ENCODE measurements around the gene DDI2. TPM values are rescaled to one million over a fixed set of nuclear protein-coding genes. Genes with fewer than 3 reads are reported as not detected.

DDI2 gene
- total RNA-seq (10 to 100 TPM; 27.5 to 31.1 TPM), total RNA-seq (49.6 to 114 reads per million in 2 donors)

DNA sequence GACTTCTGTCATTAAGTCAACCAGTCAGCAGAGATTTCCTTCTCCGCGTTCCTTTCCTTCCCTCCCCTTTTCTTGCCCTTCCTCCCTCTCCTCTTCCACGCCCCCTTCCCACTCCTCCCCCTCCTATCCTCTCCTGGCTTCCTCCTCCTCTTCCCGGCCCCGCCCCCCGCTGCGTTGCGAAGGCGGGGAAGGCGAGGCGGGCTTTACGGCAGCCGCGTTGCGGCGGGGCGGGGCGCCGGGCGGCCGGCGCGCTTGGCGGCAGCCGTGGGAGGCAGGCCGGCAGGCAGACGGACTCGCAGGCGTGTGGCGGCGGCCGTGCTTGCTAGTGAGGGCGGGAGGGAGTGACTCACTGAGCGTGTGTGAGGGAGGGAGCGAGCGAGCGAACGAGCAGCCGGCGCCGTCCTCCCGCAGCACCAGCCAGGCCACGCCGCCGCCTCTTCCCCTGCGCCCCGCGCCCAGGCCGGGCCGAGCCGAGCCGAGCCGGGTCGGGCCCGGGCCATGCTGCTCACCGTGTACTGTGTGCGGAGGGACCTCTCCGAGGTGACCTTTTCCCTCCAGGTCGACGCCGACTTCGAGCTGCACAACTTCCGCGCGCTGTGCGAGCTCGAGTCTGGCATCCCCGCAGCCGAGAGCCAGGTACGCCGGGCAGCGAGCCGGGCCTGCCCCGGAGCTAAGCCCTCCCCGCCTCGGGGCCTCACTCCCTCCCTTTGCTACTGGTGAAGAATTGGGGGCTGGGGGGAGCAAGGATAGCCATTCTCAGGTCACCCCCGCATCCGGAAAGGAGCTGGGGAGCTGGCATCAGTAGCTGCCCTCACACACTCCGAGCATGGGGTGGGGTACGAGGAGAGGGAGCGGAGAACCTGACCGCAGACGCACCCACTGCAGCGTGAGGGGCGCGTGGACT, at the start of gene DDI2:
DDI2 (plus strand) TSS at position 286 of the 904 bp plus-strand sequence; CDS start at position 499, 213 bp downstream.
- DNase-seq = peak; percentile 89 to 98 (median 97)
- Mint-ChIP-seq H3K27me3 (no peaks in the 10 kb centered on the region), H3K36me3 (ENCODE audit: low read depth) (no peaks in the 10 kb centered on the region), H3K4me1 (peaks cover 32% of the 10 kb centered on the region), H3K4me3 (peak within 1 kb of the TSS; percentile 91), H3K27ac (peak within 1 kb of the TSS; percentile 91)
- no peaks in the 10 kb centered on the region for H3K9me3 ChIP-seq (ENCODE audit: control insufficient read depth, low read length, poor library complexity, severe bottlenecking)
- peak; percentile 94 for ATAC-seq

DNA sequence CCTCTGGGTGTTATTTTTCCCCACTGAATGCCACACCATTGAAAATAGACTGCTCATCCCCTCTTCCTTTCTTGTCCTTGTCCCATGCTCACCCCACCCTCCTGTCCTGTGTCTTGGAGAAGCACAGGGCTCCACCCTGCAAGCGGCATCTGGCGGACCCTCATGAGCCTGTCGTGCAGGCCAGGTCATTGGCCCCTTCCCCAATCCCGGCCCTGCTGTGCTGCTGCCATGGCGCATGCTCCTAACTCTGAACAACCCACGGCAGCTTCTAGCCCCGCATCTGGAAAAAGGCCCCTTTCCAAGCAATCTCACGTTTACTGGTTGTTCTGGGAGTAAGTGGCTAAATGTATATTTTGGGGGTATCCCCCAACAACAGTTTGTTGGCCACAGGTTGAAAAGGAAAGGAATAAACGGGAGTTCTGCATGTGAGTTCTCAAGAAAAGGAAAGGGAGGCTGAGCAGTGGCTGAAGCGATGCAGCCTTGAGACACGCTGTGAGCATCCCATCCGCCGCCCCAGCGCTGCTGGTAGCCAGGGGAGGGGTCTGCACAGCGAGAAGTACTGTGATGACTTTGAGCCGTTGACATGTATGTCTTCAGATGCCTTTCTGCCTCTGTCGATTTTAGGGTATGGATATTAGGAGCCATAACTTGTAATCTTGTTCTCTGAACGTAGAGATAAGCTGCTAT, 48.7 kb upstream of the DDI2 start:
- DNase-seq (no peak), ATAC-seq (no peak)
- no peaks in the 10 kb centered on the region for H3K4me1 Mint-ChIP-seq
- no peaks in the 10 kb centered on the region for H3K27me3 Mint-ChIP-seq
- no peak overlapping the region for H3K27ac Mint-ChIP-seq
- no peaks in the 10 kb centered on the region for H3K36me3 Mint-ChIP-seq (ENCODE audit: low read depth)
- no peaks in the 10 kb centered on the region for H3K9me3 ChIP-seq (ENCODE audit: control insufficient read depth, low read length, poor library complexity, severe bottlenecking)
- no peak overlapping the region for H3K4me3 Mint-ChIP-seq

- Mint-ChIP-seq H3K27ac (no peak overlapping the region), H3K4me3 (no peak overlapping the region), H3K4me1 (no peaks in the 10 kb centered on the region), H3K27me3 (no peaks in the 10 kb centered on the region), H3K36me3 (ENCODE audit: low read depth) (peaks cover 2% of the 10 kb centered on the region)
- ATAC-seq = no peak
- DNase-seq = no peak
- H3K9me3 ChIP-seq (ENCODE audit: control insufficient read depth, low read length, poor library complexity, severe bottlenecking) = no peaks in the 10 kb centered on the region
These were observed 46.4 kb upstream of the DDI2 start for GRCh38 chr1:15570861-15571260.

GRCh38 chr1:15571266-15571665, 46.0 kb upstream of the DDI2 start:
- Mint-ChIP-seq H3K27ac (no peak overlapping the region), H3K4me1 (no peaks in the 10 kb centered on the region), H3K36me3 (ENCODE audit: low read depth) (peaks cover 2% of the 10 kb centered on the region), H3K27me3 (no peaks in the 10 kb centered on the region), H3K4me3 (no peak overlapping the region)
- no peak for DNase-seq
- H3K9me3 ChIP-seq (ENCODE audit: control insufficient read depth, low read length, poor library complexity, severe bottlenecking) = no peaks in the 10 kb centered on the region
- ATAC-seq = no peak

GRCh38 chr1:15573477-15573876, 43.8 kb upstream of the DDI2 start:
- DNase-seq (no peak), ATAC-seq (no peak)
- no peaks in the 10 kb centered on the region for H3K9me3 ChIP-seq (ENCODE audit: control insufficient read depth, low read length, poor library complexity, severe bottlenecking)
- Mint-ChIP-seq H3K27ac (no peak overlapping the region), H3K27me3 (no peaks in the 10 kb centered on the region), H3K4me1 (peaks cover 9% of the 10 kb centered on the region), H3K4me3 (no peak overlapping the region), H3K36me3 (ENCODE audit: low read depth) (peaks cover 2% of the 10 kb centered on the region)

DNA sequence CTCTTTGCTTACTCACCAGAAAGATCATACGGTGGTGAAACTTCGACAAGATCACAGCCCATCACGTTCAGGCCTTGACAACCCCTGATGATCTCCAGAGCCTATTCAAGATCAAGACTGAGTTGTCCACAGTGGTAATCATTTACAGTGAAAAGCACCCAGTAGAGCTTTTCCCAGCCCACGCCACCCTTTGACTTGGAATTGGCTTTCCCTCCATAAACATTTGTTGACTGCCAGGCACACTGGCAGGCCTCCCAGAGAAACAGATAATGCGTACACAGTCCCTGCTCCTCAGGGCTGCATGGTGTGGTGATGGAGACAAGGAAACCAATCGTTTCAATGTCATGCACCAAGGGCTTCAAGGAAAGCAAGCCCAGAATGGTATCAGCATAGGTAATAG, 42.5 kb upstream of the DDI2 start:
- H3K4me3 Mint-ChIP-seq = no peak overlapping the region
- H3K36me3 Mint-ChIP-seq (ENCODE audit: low read depth) = peaks cover 2% of the 10 kb centered on the region
- H3K4me1 Mint-ChIP-seq = peaks cover 22% of the 10 kb centered on the region
- ATAC-seq (no peak), DNase-seq (no peak)
- H3K27ac Mint-ChIP-seq = no peak overlapping the region
- no peaks in the 10 kb centered on the region for H3K9me3 ChIP-seq (ENCODE audit: control insufficient read depth, low read length, poor library complexity, severe bottlenecking)
- H3K27me3 Mint-ChIP-seq = no peaks in the 10 kb centered on the region

GRCh38 chr1:15575549-15576150, 41.6 kb upstream of the DDI2 start:
- no peak for ATAC-seq
- Mint-ChIP-seq H3K36me3 (ENCODE audit: low read depth) (peaks cover 2% of the 10 kb centered on the region), H3K27me3 (no peaks in the 10 kb centered on the region), H3K27ac (no peak overlapping the region), H3K4me3 (no peak overlapping the region), H3K4me1 (peaks cover 27% of the 10 kb centered on the region)
- no peaks in the 10 kb centered on the region for H3K9me3 ChIP-seq (ENCODE audit: control insufficient read depth, low read length, poor library complexity, severe bottlenecking)
- no peak for DNase-seq

DNA sequence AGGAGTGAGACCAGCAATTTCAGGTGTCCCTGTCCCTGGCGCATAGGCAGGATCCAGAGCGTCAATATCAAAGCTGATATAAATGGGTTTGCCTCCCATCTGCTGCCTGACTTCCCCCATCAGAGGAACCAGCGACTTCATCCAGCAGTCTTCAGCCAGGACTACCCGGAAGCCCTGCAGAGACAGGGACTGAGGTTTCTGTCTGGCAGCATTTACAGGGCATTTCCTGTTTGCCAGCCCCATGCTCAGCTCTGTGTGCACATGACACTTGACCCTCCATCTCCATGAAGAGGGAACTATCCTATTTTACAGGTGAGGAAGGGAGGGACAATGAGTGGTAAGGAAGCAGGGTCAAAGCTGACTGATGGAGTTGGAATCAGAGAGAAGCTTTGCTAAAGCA, 39.6 kb upstream of the DDI2 start:
- H3K9me3 ChIP-seq (ENCODE audit: control insufficient read depth, low read length, poor library complexity, severe bottlenecking) = no peaks in the 10 kb centered on the region
- peaks cover 2% of the 10 kb centered on the region for H3K36me3 Mint-ChIP-seq (ENCODE audit: low read depth)
- H3K27ac Mint-ChIP-seq = peak overlapping the region; percentile 91
- H3K27me3 Mint-ChIP-seq = no peaks in the 10 kb centered on the region
- ATAC-seq (no peak), DNase-seq (no peak)
- H3K4me3 Mint-ChIP-seq = peak overlapping the region; percentile 33
- H3K4me1 Mint-ChIP-seq = peaks cover 27% of the 10 kb centered on the region

DNA sequence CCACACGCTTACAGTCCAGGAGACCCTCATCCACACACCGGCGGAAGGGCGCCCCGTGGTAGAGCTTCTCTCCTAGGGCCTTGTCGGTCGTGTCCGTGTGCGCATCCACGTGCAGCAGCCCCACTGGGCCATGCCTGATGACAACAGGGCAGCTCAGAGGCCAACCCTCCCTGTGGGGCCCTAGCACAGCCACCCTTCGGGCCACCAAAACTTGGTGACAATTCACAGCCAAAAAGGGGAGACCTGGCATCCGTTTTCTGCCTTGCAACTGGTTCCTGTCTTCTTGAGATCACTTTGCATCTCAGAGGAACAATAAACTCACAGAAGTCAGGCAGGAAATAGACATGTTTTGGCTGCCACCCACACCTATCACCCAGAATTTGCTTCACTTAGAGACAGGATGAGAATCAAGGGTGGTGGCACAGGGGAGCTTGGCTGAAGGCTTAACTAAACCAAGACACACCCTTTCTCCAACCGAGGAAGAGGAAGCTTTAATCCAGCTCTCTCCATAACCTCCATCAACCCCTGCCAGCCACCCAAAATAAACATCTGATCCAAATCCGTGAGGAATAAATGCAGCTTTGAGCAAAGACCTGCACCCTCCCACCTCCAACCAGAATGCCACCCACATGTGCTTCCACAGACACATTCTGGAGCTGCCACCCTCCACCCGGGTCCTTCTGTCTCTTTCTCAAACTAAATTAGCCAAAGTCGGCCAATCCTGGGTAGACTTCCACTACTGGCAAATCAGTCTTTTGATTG, 38.2 kb upstream of the DDI2 start:
- H3K4me1 Mint-ChIP-seq = peaks cover 31% of the 10 kb centered on the region
- peaks cover 2% of the 10 kb centered on the region for H3K36me3 Mint-ChIP-seq (ENCODE audit: low read depth)
- no peaks in the 10 kb centered on the region for H3K27me3 Mint-ChIP-seq
- no peaks in the 10 kb centered on the region for H3K9me3 ChIP-seq (ENCODE audit: control insufficient read depth, low read length, poor library complexity, severe bottlenecking)
- DNase-seq = no peak
- peak overlapping the region; percentile 91 for H3K27ac Mint-ChIP-seq
- H3K4me3 Mint-ChIP-seq = peak overlapping the region; percentile 73
- peak; percentile 82 for ATAC-seq

GRCh38 chr1:15579683-15580047, 37.6 kb upstream of the DDI2 start:
- Mint-ChIP-seq H3K27ac (peak overlapping the region; percentile 91), H3K4me1 (peaks cover 31% of the 10 kb centered on the region), H3K4me3 (peak overlapping the region; percentile 39), H3K36me3 (ENCODE audit: low read depth) (peaks cover 2% of the 10 kb centered on the region), H3K27me3 (no peaks in the 10 kb centered on the region)
- DNase-seq = no peak
- no peaks in the 10 kb centered on the region for H3K9me3 ChIP-seq (ENCODE audit: control insufficient read depth, low read length, poor library complexity, severe bottlenecking)
- ATAC-seq = peak; percentile 18

DNA sequence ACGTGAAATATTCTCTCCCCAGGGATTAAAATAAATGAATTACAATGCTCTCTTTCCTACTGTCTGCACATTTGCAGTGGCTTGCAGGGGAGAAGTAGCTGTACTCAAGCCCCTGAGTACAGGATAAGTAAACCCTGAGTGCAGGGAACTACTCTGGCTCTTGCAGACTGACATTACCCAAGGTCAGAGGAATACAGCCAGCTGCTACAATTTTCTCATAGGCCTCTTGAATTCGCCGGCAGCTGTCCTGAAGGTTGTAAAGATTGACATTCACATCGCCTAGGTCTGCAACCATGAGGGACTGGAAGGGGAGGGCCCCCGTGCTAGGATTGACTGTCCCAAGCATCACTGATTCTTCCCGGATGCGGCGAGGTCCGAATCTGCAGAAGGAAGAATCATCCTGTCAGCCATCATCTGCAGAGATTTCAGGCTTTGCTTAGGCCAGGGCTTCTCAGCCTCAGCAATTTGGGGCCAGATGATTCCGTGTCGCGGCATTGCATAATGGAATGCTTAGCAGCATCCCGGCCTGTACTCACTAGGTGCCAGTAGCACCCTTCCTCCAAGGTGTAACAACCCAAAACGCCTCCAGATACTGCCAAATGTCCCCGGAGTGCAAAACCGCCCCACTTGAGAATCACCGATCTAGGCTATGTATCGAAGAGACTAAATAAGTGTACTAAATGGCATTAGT, 34.1 kb upstream of the DDI2 start:
- DNase-seq (no peak), ATAC-seq (no peak)
- no peaks in the 10 kb centered on the region for H3K9me3 ChIP-seq (ENCODE audit: control insufficient read depth, low read length, poor library complexity, severe bottlenecking)
- H3K27me3 Mint-ChIP-seq = no peaks in the 10 kb centered on the region
- peaks cover 30% of the 10 kb centered on the region for H3K4me1 Mint-ChIP-seq
- peak overlapping the region; percentile 16 for H3K27ac Mint-ChIP-seq
- no peak overlapping the region for H3K4me3 Mint-ChIP-seq
- H3K36me3 Mint-ChIP-seq (ENCODE audit: low read depth) = peaks cover 3% of the 10 kb centered on the region

Measured in T-helper 17 cell (primary cell).